ENCODE results near the gene CEP250.

- TF ChIP-seq CTCF (conservative IDR thresholded peaks at IDR 0.05; ENCODE audit: low read depth, low read length): no peak
- no peak for TF ChIP-seq EZH2 (IDR thresholded peaks at IDR 0.05; ENCODE audit: borderline replicate concordance, low read depth, low read length, poor library complexity, severe bottlenecking)
These were observed 106.3 kb downstream of the CEP250 start for GRCh38 chr20:35561671-35562070.

Measured in A673 (cell line).